Prostate gland (tissue), 2 donors: ENCODE measurements around the gene ZFYVE27.

Experiments used
- CTCF ChIP-seq, 4 experiments: fragments of 200-600 bp in 2 of 4; fragments of 450-650 bp in 2 of 4; sonication (generic) in 2 of 4; IDR thresholded peaks; 1 replicate in 3 of 4; 2 replicates in 1 of 4; pipeline ENCODE4 v1.5.1; 2016 to 2019; ENCODE audit warnings: antibody characterized with exemption in 4 of 4, mild to moderate bottlenecking in 2 of 4, moderate library complexity in 2 of 4
- POLR2A ChIP-seq: fragments of 450-650 bp; IDR thresholded peaks from one replicate; pipeline ENCODE4 v1.6.1; 2016; ENCODE audit warnings: antibody characterized with exemption, mild to moderate bottlenecking

GRCh38 chr10:97734021-97734420 lies 2.9 kb upstream of the ZFYVE27 start:
- TF ChIP-seq POLR2A (no peak), CTCF (IDR thresholded peaks at IDR 0.05) (no peak)
